Measurements from ENCODE around the gene MCU. TPM values are rescaled to one million over a fixed set of nuclear protein-coding genes. Genes with fewer than 3 reads are reported as not detected.

The MCU gene
- total RNA-seq, 1 experiment from 2014 or later, result 19.2 TPM

DNA sequence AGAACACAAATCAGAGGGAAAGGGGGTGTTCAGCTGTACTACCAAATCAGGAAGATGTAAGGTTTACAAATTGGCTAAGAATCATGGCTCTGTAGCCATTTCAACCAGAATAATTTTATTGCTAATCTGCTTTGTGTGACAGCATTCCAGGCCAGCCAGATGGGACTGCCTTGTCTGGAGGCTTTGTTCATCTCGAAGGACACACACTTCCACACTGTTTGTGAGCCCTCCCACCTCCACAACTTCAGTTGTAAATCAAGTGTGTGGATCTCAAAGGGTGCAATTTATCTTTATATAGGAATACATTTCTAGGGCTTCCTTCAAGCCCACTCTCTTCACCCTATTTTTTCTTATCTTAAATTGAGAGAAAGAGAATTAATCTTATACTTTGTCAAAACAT is 194.7 kb downstream of the MCU start:
- ChIA-PET CTCF (interaction anchor here (1.3 kb wide), 1 partner anchor 175 kb away, joined by 4 read pairs; no protein-coding TSS in a partner anchor), POLR2A (no interaction called here)
- no TSS peak for BruUV-seq (replicated peaks)
- intact Hi-C loops (cut with micrococcal nuclease), result loop anchor here (10.0 kb wide), 1 partner anchor 158 kb away; no protein-coding TSS in a partner anchor
- Mint-ChIP-seq H3K27me3 (ENCODE audit: insufficient read depth, unreplicated experiment) (no peaks in the 10 kb centered on the region), H3K4me3 (ENCODE audit: unreplicated experiment) (no peak overlapping the region), H3K27ac (ENCODE audit: low read depth, unreplicated experiment) (no peak overlapping the region), H3K4me1 (ENCODE audit: insufficient read depth, unreplicated experiment) (peaks cover 25% of the 10 kb centered on the region), H3K9me3 (ENCODE audit: unreplicated experiment) (no peaks in the 10 kb centered on the region), H3K36me3 (ENCODE audit: insufficient read depth, unreplicated experiment) (peaks cover 24% of the 10 kb centered on the region)
- no peak for DNase-seq (ENCODE audit: unreplicated experiment)
- TF ChIP-seq CTCF (IDR thresholded peaks at IDR 0.05; ENCODE audit: unreplicated experiment), result no peak

DNA sequence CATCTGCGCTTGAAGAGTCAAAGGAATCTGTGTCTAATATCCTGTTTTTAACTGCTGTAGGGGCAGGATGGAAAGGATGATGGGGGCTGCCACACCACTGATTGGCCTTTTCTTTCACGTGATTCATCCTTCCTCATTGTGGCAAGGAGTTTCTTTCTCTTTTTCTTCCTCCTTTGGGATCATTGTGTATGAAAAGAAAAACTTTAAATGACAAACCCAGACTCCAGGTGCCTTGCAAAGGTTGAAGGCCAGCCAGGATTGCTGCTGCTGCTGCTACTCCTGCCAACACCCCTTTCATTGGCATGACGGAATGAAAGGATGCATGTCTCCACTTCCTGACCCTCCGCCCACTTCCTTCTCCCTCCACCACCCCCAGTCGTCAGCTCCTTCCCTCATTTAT is 195.1 kb downstream of the MCU start:
- TSS peak; percentile 29 for BruUV-seq (replicated peaks)
- DNase-seq (ENCODE audit: unreplicated experiment), result no peak
- no peak for TF ChIP-seq CTCF (IDR thresholded peaks at IDR 0.05; ENCODE audit: unreplicated experiment)
- H3K36me3 Mint-ChIP-seq (ENCODE audit: insufficient read depth, unreplicated experiment), result peaks cover 24% of the 10 kb centered on the region
- no peaks in the 10 kb centered on the region for H3K27me3 Mint-ChIP-seq (ENCODE audit: insufficient read depth, unreplicated experiment)
- intact Hi-C loops (cut with micrococcal nuclease), result loop anchor here (10.0 kb wide), 1 partner anchor 158 kb away; no protein-coding TSS in a partner anchor
- peaks cover 25% of the 10 kb centered on the region for H3K4me1 Mint-ChIP-seq (ENCODE audit: insufficient read depth, unreplicated experiment)
- ChIA-PET POLR2A (no interaction called here), CTCF (interaction anchor here (1.3 kb wide), 1 partner anchor 174 kb away, joined by 4 read pairs; no protein-coding TSS in a partner anchor)
- no peaks in the 10 kb centered on the region for H3K9me3 Mint-ChIP-seq (ENCODE audit: unreplicated experiment)
- no peak overlapping the region for H3K4me3 Mint-ChIP-seq (ENCODE audit: unreplicated experiment)
- H3K27ac Mint-ChIP-seq (ENCODE audit: low read depth, unreplicated experiment), result no peak overlapping the region

GRCh38 chr10:72888151-72888638 is 196.3 kb downstream of the MCU start:
- TF ChIP-seq CTCF (IDR thresholded peaks at IDR 0.05; ENCODE audit: unreplicated experiment), result no peak
- CTCF ChIA-PET, result no interaction called here
- no peak overlapping the region for H3K4me3 Mint-ChIP-seq (ENCODE audit: unreplicated experiment)
- intact Hi-C loops (cut with micrococcal nuclease), result loop anchor here (10.0 kb wide), 1 partner anchor 157 kb away; no protein-coding TSS in a partner anchor
- POLR2A ChIA-PET, result interaction anchor here (0.7 to 1.7 kb wide), 8 partner anchors 8 to 553 kb away, joined by 3 to 8 read pairs (median 3); no protein-coding TSS in a partner anchor
- peaks cover 25% of the 10 kb centered on the region for H3K4me1 Mint-ChIP-seq (ENCODE audit: insufficient read depth, unreplicated experiment)
- BruUV-seq (replicated peaks), result no TSS peak
- H3K9me3 Mint-ChIP-seq (ENCODE audit: unreplicated experiment), result no peaks in the 10 kb centered on the region
- no peak for DNase-seq (ENCODE audit: unreplicated experiment)
- peaks cover 24% of the 10 kb centered on the region for H3K36me3 Mint-ChIP-seq (ENCODE audit: insufficient read depth, unreplicated experiment)
- no peaks in the 10 kb centered on the region for H3K27me3 Mint-ChIP-seq (ENCODE audit: insufficient read depth, unreplicated experiment)
- no peak overlapping the region for H3K27ac Mint-ChIP-seq (ENCODE audit: low read depth, unreplicated experiment)

GRCh38 chr10:72889391-72889831 is 197.5 kb downstream of the MCU start:
- peak; percentile 98 for DNase-seq (ENCODE audit: unreplicated experiment)
- Mint-ChIP-seq H3K9me3 (ENCODE audit: unreplicated experiment) (no peaks in the 10 kb centered on the region), H3K4me1 (ENCODE audit: insufficient read depth, unreplicated experiment) (peaks cover 17% of the 10 kb centered on the region), H3K36me3 (ENCODE audit: insufficient read depth, unreplicated experiment) (peaks cover 18% of the 10 kb centered on the region), H3K4me3 (ENCODE audit: unreplicated experiment) (no peak overlapping the region), H3K27ac (ENCODE audit: low read depth, unreplicated experiment) (peak overlapping the region; percentile 26), H3K27me3 (ENCODE audit: insufficient read depth, unreplicated experiment) (no peaks in the 10 kb centered on the region)
- POLR2A ChIA-PET, result interaction anchor here (0.6 to 1.7 kb wide), 10 partner anchors 9 to 745 kb away, joined by 3 to 8 read pairs (median 3); no protein-coding TSS in a partner anchor
- CTCF ChIA-PET, result interaction anchor here (0.6 to 0.7 kb wide), 3 partner anchors 105 to 1421 kb away, joined by 3 to 5 read pairs (median 3); no protein-coding TSS in a partner anchor
- no TSS peak for BruUV-seq (replicated peaks)
- TF ChIP-seq CTCF (IDR thresholded peaks at IDR 0.05; ENCODE audit: unreplicated experiment), result no peak
- intact Hi-C loops (cut with micrococcal nuclease), result loop anchor here (10.0 kb wide), 1 partner anchor 155 kb away; no protein-coding TSS in a partner anchor

Measured in MCF 10A (cell line).